HCT116 (cell line): ENCODE measurements around the gene IFT25. TPM values are rescaled to one million over a fixed set of nuclear protein-coding genes. Genes with fewer than 3 reads are reported as not detected.

Source experiments
- ATAC-seq: fragments of 200-7000 bp; cut with Tn5 transposase; 2 replicates; pipeline ENCODE4 v1.9.1; 2020; ENCODE audit warnings: mild to moderate bottlenecking, moderate library complexity
- BruUV-seq: library from RNA; stranded (reverse); fragments of 400-500 nt; replicated peaks from 2 replicates; lab custom pipeline; 2021; lab: Mats Ljungman, UMichigan
- CTCF ChIA-PET: fragments of 300-600 bp; sonication (Branson Sonifier 250); formaldehyde crosslinking; loops from one replicate; lab custom pipeline; 2021; ENCODE audit warnings: antibody characterized with exemption; lab: Charles Lee
- POLR2A ChIA-PET: fragments of 300-600, 350-600 bp; sonication (Branson Sonifier 250); formaldehyde crosslinking; loops from one replicate; lab custom pipeline; 2021; ENCODE audit warnings: antibody characterized with exemption; lab: Charles Lee
- RAD21 ChIA-PET, 2 experiments: fragments of 300-600 bp; sonication (Branson Sonifier 250); formaldehyde crosslinking; loops; one replicate each; lab custom pipeline; 2023; ENCODE audit warnings: low total read pairs in 2 of 2; ENCODE audit not compliant: uncharacterized antibody in 2 of 2, unreplicated experiment in 2 of 2, low non-redundant PET in 1 of 2; lab: Charles Lee
- DNase-seq: peaks from one replicate; pipeline ENCODE4 v3.0.0-alpha.2; 2010; ENCODE audit warnings: low read depth, low spot score
- H2AFZ ChIP-seq: fragments of 200-600 bp; shearing (Covaris generic), sonication (generic); 2 replicates; pipeline ENCODE4 v1.6.1; 2017; ENCODE audit warnings: low read depth, mixed run types, mixed read lengths, antibody characterized with exemption, low read length; ENCODE audit not compliant: poor library complexity, severe bottlenecking
- H3K27ac ChIP-seq: 2 replicates; pipeline ENCODE4 v1.5.1; 2012; ENCODE audit warnings: low read depth, low read length
- H3K27me3 ChIP-seq: fragments of 200-600 bp; sonication (generic); 2 replicates; pipeline ENCODE4 v1.6.1; 2016; ENCODE audit warnings: mixed run types, low read length, mixed read lengths; ENCODE audit not compliant: insufficient read depth
- H3K36me3 ChIP-seq, 2 experiments: fragments of 200-500 bp in 1 of 2; fragments of 200-600 bp in 1 of 2; sonication (Bioruptor generic) in 1 of 2; sonication (generic) in 1 of 2; 2 replicates each; pipeline versions ENCODE4 v1.5.1 to v1.6.1; 2014 to 2016; ENCODE audit warnings: low read length in 2 of 2, inconsistent platforms in 1 of 2, mixed read lengths in 1 of 2, mixed run types in 1 of 2; ENCODE audit not compliant: insufficient read depth in 2 of 2, control insufficient read depth in 1 of 2
- H3K4me1 ChIP-seq, 2 experiments: fragments of 200-600 bp in 1 of 2; sonication (generic) in 1 of 2; 2 replicates each; pipeline versions ENCODE4 v1.5.1 to v1.6.1; 2012 to 2017; ENCODE audit warnings: low read length in 2 of 2, inconsistent platforms in 1 of 2, mild to moderate bottlenecking in 1 of 2, mixed read lengths in 1 of 2, mixed run types in 1 of 2, moderate library complexity in 1 of 2; ENCODE audit not compliant: insufficient read depth in 2 of 2, control insufficient read depth in 1 of 2
- H3K4me2 ChIP-seq: fragments of 200-600 bp; sonication (generic); 2 replicates; pipeline ENCODE4 v1.6.1; 2017; ENCODE audit warnings: mixed run types, low read length, mixed read lengths
- H3K4me3 ChIP-seq, 2 experiments: fragments of 200-600 bp in 1 of 2; sonication (generic) in 1 of 2; replicated peaks in 1 of 2; 2 replicates each; pipeline ENCODE4 v1.5.1; 2011 to 2016; ENCODE audit warnings: low read length in 2 of 2, control low read depth in 1 of 2, low read depth in 1 of 2, mild to moderate bottlenecking in 1 of 2, mixed read lengths in 1 of 2, mixed run types in 1 of 2
- H3K79me2 ChIP-seq: fragments of 200-600 bp; sonication (generic); 2 replicates; pipeline ENCODE4 v1.6.1; 2017; ENCODE audit warnings: mild to moderate bottlenecking, mixed run types, low read length, moderate library complexity, mixed read lengths; ENCODE audit not compliant: insufficient read depth
- H3K9ac ChIP-seq: fragments of 200-600 bp; sonication (generic); 2 replicates; pipeline ENCODE4 v1.6.1; 2016; ENCODE audit warnings: low read length, mixed read lengths
- H3K9me2 ChIP-seq: fragments of 200-600 bp; sonication (generic), shearing (Covaris generic); 2 replicates; pipeline ENCODE4 v1.6.1; 2017; ENCODE audit warnings: mixed run types, mild to moderate bottlenecking, moderate library complexity; ENCODE audit not compliant: insufficient read depth
- H3K9me3 ChIP-seq, 2 experiments: fragments of 200-500 bp in 1 of 2; fragments of 200-600 bp in 1 of 2; sonication (Bioruptor generic) in 1 of 2; sonication (generic) in 1 of 2; 2 replicates each; pipeline ENCODE4 v1.6.1; 2014 to 2017; ENCODE audit warnings: low read length in 2 of 2, mixed read lengths in 2 of 2, inconsistent platforms in 1 of 2, low read depth in 1 of 2, mild to moderate bottlenecking in 1 of 2, mixed run types in 1 of 2, moderate library complexity in 1 of 2; ENCODE audit not compliant: control insufficient read depth in 1 of 2, insufficient read depth in 1 of 2
- H4K20me1 ChIP-seq: fragments of 200-600 bp; sonication (generic), shearing (Covaris generic); 2 replicates; pipeline ENCODE4 v1.6.1; 2017; ENCODE audit warnings: mixed run types, mild to moderate bottlenecking, moderate library complexity; ENCODE audit not compliant: insufficient read depth
- CBX3 ChIP-seq: IDR thresholded peaks from 2 replicates; pipeline ENCODE4 v1.6.1; 2012; ENCODE audit warnings: low read depth
- CEBPB ChIP-seq: IDR thresholded peaks from 2 replicates; pipeline ENCODE4 v1.6.1; 2012; ENCODE audit warnings: low read depth
- CTCF ChIP-seq, 3 experiments: fragments of 200-600 bp in 1 of 3; sonication (generic) in 1 of 3; IDR thresholded peaks in 2 of 3; conservative IDR thresholded peaks in 1 of 3; 2 replicates each; pipeline ENCODE4 v1.5.1; 2012 to 2017; ENCODE audit warnings: low read depth in 2 of 3, low read length in 2 of 3, antibody characterized with exemption in 1 of 3, borderline replicate concordance in 1 of 3, control low read depth in 1 of 3, mild to moderate bottlenecking in 1 of 3, mixed read lengths in 1 of 3, mixed run types in 1 of 3, moderate library complexity in 1 of 3; ENCODE audit not compliant: insufficient read depth in 1 of 3
- ELF1 ChIP-seq: IDR thresholded peaks from 2 replicates; pipeline ENCODE4 v1.6.1; 2012; ENCODE audit warnings: low read depth, borderline replicate concordance
- EZH2 ChIP-seq: fragments of 200-600 bp; sonication (generic); IDR thresholded peaks from 2 replicates; pipeline ENCODE4 v1.6.1; 2017; ENCODE audit warnings: antibody characterized with exemption, mixed run types
- EZH2phosphoT487 ChIP-seq: fragments of 200-600 bp; IDR thresholded peaks from 2 replicates; pipeline ENCODE4 v1.6.1; 2018; ENCODE audit warnings: antibody characterized with exemption, borderline replicate concordance
- JUND ChIP-seq: IDR thresholded peaks from 2 replicates; pipeline ENCODE4 v1.6.1; 2012
- MAX ChIP-seq: IDR thresholded peaks from 2 replicates; pipeline ENCODE4 v1.6.1; 2012
- POLR2A ChIP-seq: IDR thresholded peaks from 2 replicates; pipeline ENCODE4 v1.7.0; 2011; ENCODE audit warnings: borderline replicate concordance; ENCODE audit not compliant: insufficient read depth, insufficient read length; ENCODE audit errors: extremely low read depth
- RAD21 ChIP-seq: IDR thresholded peaks from 2 replicates; pipeline ENCODE4 v1.6.1; 2012; ENCODE audit warnings: low read depth, mild to moderate bottlenecking
- REST ChIP-seq: IDR thresholded peaks from 2 replicates; pipeline ENCODE4 v1.6.1; 2012; ENCODE audit warnings: low read depth
- SIN3A ChIP-seq: IDR thresholded peaks from 2 replicates; pipeline ENCODE4 v1.6.1; 2012; ENCODE audit warnings: low read depth
- SP1 ChIP-seq: IDR thresholded peaks from 2 replicates; pipeline ENCODE4 v1.6.1; 2012; ENCODE audit warnings: low read depth
- TCF7L2 ChIP-seq: IDR thresholded peaks from 2 replicates; pipeline ENCODE4 v1.7.0; 2011; ENCODE audit warnings: borderline replicate concordance, inconsistent platforms; ENCODE audit not compliant: insufficient read depth, insufficient read length; ENCODE audit errors: extremely low read depth
- YY1 ChIP-seq: IDR thresholded peaks from 2 replicates; pipeline ENCODE4 v1.6.1; 2011; ENCODE audit warnings: low read length, low read depth, moderate library complexity, mild to moderate bottlenecking; ENCODE audit not compliant: insufficient replicate concordance; ENCODE audit errors: extremely low read depth
- ZBTB33 ChIP-seq: IDR thresholded peaks from 2 replicates; pipeline ENCODE4 v1.6.1; 2011; ENCODE audit warnings: mild to moderate bottlenecking, low read length, moderate library complexity; ENCODE audit not compliant: insufficient replicate concordance; ENCODE audit errors: extremely low read depth
- ZFX ChIP-seq: fragments of 450-650 bp; IDR thresholded peaks from 2 replicates; pipeline ENCODE4 v1.6.1; 2017
- ZNF274 ChIP-seq: fragments of 200-500 bp; sonication (Bioruptor generic); IDR thresholded peaks from 2 replicates; pipeline ENCODE4 v1.6.1; 2014; ENCODE audit warnings: mild to moderate bottlenecking, low read depth, low read length, inconsistent platforms
- intact Hi-C: fragments of 100-400 bp; cut with micrococcal nuclease; formaldehyde crosslinking; loops from 2 replicates; pipeline ENCODE4 v1.10.0; 2022
- total RNA-seq: library from RNA; stranded (reverse); gene quantifications from one replicate; pipeline ENCODE4 v1.2.1, GENCODE V29; 2021; ENCODE audit not compliant: unreplicated experiment

IFT25 gene
- total RNA-seq, 1 experiment from 2014 or later, result 45.1 TPM

- ChIA-PET CTCF (no interaction called here), POLR2A (no interaction called here)
- Histone ChIP-seq H3K27ac (no peak overlapping the region), H3K4me2 (no peak overlapping the region), H3K9me2 (no peaks in the 10 kb centered on the region), H3K79me2 (no peaks in the 10 kb centered on the region), H3K27me3 (no peaks in the 10 kb centered on the region), H2AFZ (no peak overlapping the region)
- DNase-seq, result no peak
- BruUV-seq, result no TSS peak
- no peak for ATAC-seq
- intact Hi-C loops, result no loop called here
- TF ChIP-seq EZH2phosphoT487 (no peak), SP1 (no peak), CEBPB (no peak), YY1 (no peak), POLR2A (no peak), ZFX (no peak), EZH2 (no peak), SIN3A (no peak), ELF1 (no peak), CTCF (IDR thresholded peaks at IDR 0.05 in 2 of 3, conservative IDR thresholded peaks at IDR 0.05 in 1 of 3; ENCODE audit: borderline replicate concordance in 1 of 3, insufficient read depth in 1 of 3, low read depth in 2 of 3, low read length in 2 of 3) (no peak), TCF7L2 (no peak), MAX (no peak), RAD21 (no peak), JUND (no peak), ZNF274 (no peak), ZBTB33 (no peak), REST (no peak), CBX3 (no peak)
- TF ChIP-seq, all 23 proteins: peak for 0
- H3K4me3 ChIP-seq, result no peak overlapping the region
- RAD21 ChIA-PET, result no interaction called here
- H3K9ac ChIP-seq, result no peak overlapping the region
- H3K36me3 ChIP-seq, result peaks cover 25 to 31% of the 10 kb centered on the region in 2 experiments; a peak in 3 of 4 replicates
- H4K20me1 ChIP-seq, result no peaks in the 10 kb centered on the region
- H3K9me3 ChIP-seq, result no peaks in the 10 kb centered on the region
- H3K4me1 ChIP-seq, result no peaks in the 10 kb centered on the region
Measured at GRCh38 chr1:53971718-53972117, 26.2 kb upstream of the IFT25 start.
